Gastroesophageal sphincter (tissue), 4 donors: ENCODE results near the gene PDIA5. TPM values are rescaled to one million over a fixed set of nuclear protein-coding genes. Genes with fewer than 3 reads are reported as not detected.

Experiments used
- ATAC-seq: fragments of 150-250 bp; one replicate; pipeline ENCODE4 v1.9.1; 2016; ENCODE audit warnings: mild to moderate bottlenecking, moderate library complexity
- H3K27ac ChIP-seq, 4 donors: fragments of 200-600 bp; sonication (generic) in 3 of 4; 1 replicate in 3 of 4; 2 replicates in 1 of 4; pipeline ENCODE4 v1.5.1; 2016 to 2019
- H3K27me3 ChIP-seq: fragments of 200-600 bp; sonication (generic); one replicate; pipeline ENCODE4 v1.5.1; 2019
- H3K36me3 ChIP-seq, 2 donors: fragments of 200-600 bp; sonication (generic); one replicate each; pipeline ENCODE4 v1.5.1; 2019; ENCODE audit warnings: control low read depth in 1 of 2
- H3K4me1 ChIP-seq, 3 donors: fragments of 200-600 bp; sonication (generic); 1 replicate in 2 of 3; 2 replicates in 1 of 3; pipeline ENCODE4 v1.5.1; 2016 to 2019; ENCODE audit warnings: control low read depth in 2 of 3
- H3K4me3 ChIP-seq, 2 donors: fragments of 200-600 bp; sonication (generic); one replicate each; pipeline ENCODE4 v1.5.1; 2019; ENCODE audit warnings: mild to moderate bottlenecking in 1 of 2, moderate library complexity in 1 of 2
- H3K9me3 ChIP-seq, 3 donors: fragments of 200-600 bp; sonication (generic); one replicate each; pipeline ENCODE4 v1.5.1; 2017 to 2019; ENCODE audit warnings: control low read depth in 2 of 3
- EP300 ChIP-seq: sonication (generic); formaldehyde crosslinking; IDR thresholded peaks from one replicate; pipeline ENCODE4 v1.6.1; 2017; ENCODE audit warnings: antibody characterized with exemption, mild to moderate bottlenecking
- POLR2A ChIP-seq, 2 donors: fragments of 450-650 bp; IDR thresholded peaks; one replicate each; pipeline ENCODE4 v1.6.1; 2017; ENCODE audit warnings: antibody characterized with exemption in 2 of 2, mild to moderate bottlenecking in 2 of 2, moderate library complexity in 1 of 2
- POLR2AphosphoS5 ChIP-seq: sonication (generic); formaldehyde crosslinking; IDR thresholded peaks from one replicate; pipeline ENCODE4 v1.6.1; 2017; ENCODE audit warnings: antibody characterized with exemption
- WGBS, 2 donors: methylation state at CpG; one replicate each; pipeline ENCODE4 v1.1.5; 2018; ENCODE audit warnings: low coverage in 1 of 2; 5-methylcytosine and 5-hydroxymethylcytosine counted together
- total RNA-seq, 4 donors: library from RNA; depleted of rRNA; stranded (reverse); fragments of >200 nt; gene quantifications; one replicate each; pipeline ENCODE4 v1.1.0, GENCODE V29; 2016
- TF ChIP-seq, protein P1 (sequence below), 4 experiments: fragments of 200-600 bp in 2 of 4; fragments of 450-650 bp in 2 of 4; sonication (generic) in 1 of 4; IDR thresholded peaks; one replicate each; pipeline ENCODE4 v1.5.1; 2017 to 2019; ENCODE audit warnings: antibody characterized with exemption in 4 of 4, mild to moderate bottlenecking in 2 of 4, moderate library complexity in 2 of 4

Gene PDIA5
- total RNA-seq, 4 donors from 2014 or later, result 9.0 to 19.8 (median 16.9) TPM

DNA sequence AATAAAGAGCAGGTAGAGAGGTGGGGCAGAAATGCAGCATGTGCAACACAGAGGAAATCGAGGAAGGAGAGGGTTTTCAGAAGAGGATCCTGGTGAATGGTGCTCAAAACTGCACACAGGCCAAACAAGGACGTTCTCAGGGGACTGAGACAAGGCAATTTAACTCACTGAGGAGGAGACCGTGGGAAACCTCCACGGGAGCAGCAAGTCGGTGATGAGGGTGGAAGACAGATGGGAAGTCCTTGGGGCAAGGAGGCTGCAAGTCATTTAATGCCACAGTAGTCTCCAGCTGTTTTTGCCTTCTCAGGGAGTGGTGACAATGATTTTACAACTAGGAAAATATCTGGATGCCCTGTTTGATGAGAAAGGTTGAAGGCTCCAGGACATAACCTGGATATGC, 11.5 kb upstream of the PDIA5 start:
- 72 to 87% methylated on average over 4 to 5 of the region's 5 CpGs for WGBS, 2 donors
- Histone ChIP-seq H3K9me3 (no peaks in the 10 kb centered on the region), H3K4me3 (no peak overlapping the region), H3K27me3 (no peaks in the 10 kb centered on the region), H3K27ac (no peak overlapping the region), H3K36me3 (no peaks in the 10 kb centered on the region), H3K4me1 (no peaks in the 10 kb centered on the region)
- ATAC-seq, result no peak
- TF ChIP-seq EP300 (no peak), POLR2A (IDR thresholded peaks at IDR 0.05) (no peak), POLR2AphosphoS5 (no peak)
- TF ChIP-seq, protein P1, sequence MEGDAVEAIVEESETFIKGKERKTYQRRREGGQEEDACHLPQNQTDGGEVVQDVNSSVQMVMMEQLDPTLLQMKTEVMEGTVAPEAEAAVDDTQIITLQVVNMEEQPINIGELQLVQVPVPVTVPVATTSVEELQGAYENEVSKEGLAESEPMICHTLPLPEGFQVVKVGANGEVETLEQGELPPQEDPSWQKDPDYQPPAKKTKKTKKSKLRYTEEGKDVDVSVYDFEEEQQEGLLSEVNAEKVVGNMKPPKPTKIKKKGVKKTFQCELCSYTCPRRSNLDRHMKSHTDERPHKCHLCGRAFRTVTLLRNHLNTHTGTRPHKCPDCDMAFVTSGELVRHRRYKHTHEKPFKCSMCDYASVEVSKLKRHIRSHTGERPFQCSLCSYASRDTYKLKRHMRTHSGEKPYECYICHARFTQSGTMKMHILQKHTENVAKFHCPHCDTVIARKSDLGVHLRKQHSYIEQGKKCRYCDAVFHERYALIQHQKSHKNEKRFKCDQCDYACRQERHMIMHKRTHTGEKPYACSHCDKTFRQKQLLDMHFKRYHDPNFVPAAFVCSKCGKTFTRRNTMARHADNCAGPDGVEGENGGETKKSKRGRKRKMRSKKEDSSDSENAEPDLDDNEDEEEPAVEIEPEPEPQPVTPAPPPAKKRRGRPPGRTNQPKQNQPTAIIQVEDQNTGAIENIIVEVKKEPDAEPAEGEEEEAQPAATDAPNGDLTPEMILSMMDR (IDR thresholded peaks at IDR 0.05), result no peak

DNA sequence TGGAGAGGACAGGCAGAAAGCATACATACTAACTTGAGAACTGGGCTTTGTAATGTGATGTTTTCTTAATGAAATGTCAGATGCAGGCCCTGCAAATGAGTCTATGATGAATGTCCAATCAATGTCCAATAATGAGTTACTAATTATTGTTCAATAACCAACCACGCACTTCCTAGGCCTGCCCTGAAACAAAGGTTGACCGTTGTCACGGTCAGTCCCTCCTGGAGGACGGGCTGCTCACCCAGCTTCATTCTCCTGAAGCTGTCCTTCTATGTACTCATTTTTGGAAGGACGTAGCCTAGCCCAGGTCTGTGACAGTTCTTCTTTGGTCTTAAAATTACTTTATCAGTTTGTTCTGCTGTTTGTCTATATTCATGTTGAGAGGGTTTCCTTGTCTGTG, 8.3 kb upstream of the PDIA5 start:
- 84 to 92% methylated on average over 4 to 5 of the region's 5 CpGs for WGBS, 2 donors
- TF ChIP-seq EP300 (no peak), POLR2AphosphoS5 (no peak), POLR2A (IDR thresholded peaks at IDR 0.05) (no peak)
- TF ChIP-seq, protein P1 (IDR thresholded peaks at IDR 0.05), result no peak
- no peak for ATAC-seq
- Histone ChIP-seq H3K4me3 (no peak overlapping the region), H3K4me1 (no peaks in the 10 kb centered on the region), H3K27ac (no peak overlapping the region), H3K27me3 (no peaks in the 10 kb centered on the region), H3K36me3 (no peaks in the 10 kb centered on the region), H3K9me3 (no peaks in the 10 kb centered on the region)

DNA sequence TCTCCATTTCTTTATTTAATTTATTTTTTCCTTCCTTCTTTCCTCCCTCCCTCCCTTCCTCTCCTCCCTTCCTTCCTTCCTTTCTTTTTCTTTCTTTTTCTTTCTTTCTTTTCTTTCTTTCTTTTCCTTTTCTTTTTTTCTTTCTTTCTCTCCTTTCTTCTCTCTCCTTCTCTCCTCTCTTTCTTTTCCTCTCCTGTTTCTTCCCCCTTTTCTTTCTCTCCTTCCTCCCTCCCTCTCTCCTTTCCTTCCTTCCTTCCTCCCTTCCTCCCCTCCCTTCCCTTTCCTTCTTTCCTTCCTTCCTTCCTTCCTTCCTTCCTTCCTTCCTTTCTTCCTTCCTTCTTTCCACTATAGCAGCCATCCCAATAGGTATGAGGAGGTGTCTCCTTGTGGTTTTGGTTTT, 6.8 kb upstream of the PDIA5 start:
- H3K27me3 ChIP-seq, result no peaks in the 10 kb centered on the region
- ATAC-seq, result no peak
- no peaks in the 10 kb centered on the region for H3K9me3 ChIP-seq
- TF ChIP-seq, protein P1 (IDR thresholded peaks at IDR 0.05), result no peak
- TF ChIP-seq POLR2AphosphoS5 (no peak), POLR2A (IDR thresholded peaks at IDR 0.05) (no peak), EP300 (no peak)
- no peak overlapping the region for H3K4me3 ChIP-seq
- H3K4me1 ChIP-seq, result no peaks in the 10 kb centered on the region
- no peak overlapping the region for H3K27ac ChIP-seq
- no peaks in the 10 kb centered on the region for H3K36me3 ChIP-seq

DNA sequence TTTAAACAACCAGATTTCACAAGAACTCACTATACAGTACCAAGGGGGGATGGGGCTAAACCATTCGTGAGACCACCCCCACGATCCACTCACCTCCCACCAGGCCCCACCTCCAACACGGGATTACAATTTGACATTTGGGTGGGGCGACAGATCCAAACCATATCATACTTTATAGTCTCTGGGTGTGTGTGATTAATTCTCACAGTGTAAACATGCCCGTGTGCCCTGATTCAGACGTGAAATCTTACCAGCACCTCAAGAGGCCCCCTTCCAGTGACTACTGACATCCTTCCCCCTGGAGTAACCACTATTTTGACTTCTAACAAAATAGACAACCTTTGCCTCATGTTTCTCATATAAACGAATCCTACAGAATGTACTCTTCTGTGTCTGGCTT, 5.0 kb upstream of the PDIA5 start:
- TF ChIP-seq, protein P1 (IDR thresholded peaks at IDR 0.05), result no peak
- TF ChIP-seq POLR2AphosphoS5 (no peak), EP300 (no peak), POLR2A (IDR thresholded peaks at IDR 0.05) (no peak)
- H3K4me1 ChIP-seq, result peaks cover 0 to 7% (median 0%) of the 10 kb centered on the region in 3 donors
- no peak for ATAC-seq
- H3K9me3 ChIP-seq, result no peaks in the 10 kb centered on the region
- H3K27me3 ChIP-seq, result no peaks in the 10 kb centered on the region
- WGBS, 2 donors, result 58 to 67% methylated on average over 4 to 7 of the region's 7 CpGs
- H3K36me3 ChIP-seq, result no peaks in the 10 kb centered on the region
- H3K4me3 ChIP-seq, result no peak overlapping the region
- no peak overlapping the region for H3K27ac ChIP-seq

DNA sequence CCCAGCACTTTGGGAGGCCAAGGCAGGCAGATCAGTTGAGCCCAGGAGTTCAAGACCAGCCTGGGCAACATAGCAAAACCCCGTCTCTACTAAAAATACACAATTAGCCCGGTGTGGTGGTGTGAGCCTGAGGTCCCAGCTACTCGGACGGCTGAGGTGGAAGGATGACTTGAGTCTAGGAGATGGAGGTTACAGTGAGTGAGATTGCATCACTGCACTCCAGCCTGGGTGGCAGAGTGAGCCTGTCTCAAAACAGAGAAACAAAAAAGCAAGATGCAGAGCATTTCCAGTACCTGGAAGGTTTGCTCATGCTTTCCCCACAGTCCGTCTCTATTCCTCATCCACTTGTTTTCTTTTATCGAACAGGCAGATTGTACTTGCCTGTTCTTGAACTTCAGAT, 3.8 kb upstream of the PDIA5 start:
- Histone ChIP-seq H3K27ac (no peak overlapping the region), H3K9me3 (no peaks in the 10 kb centered on the region), H3K4me1 (peaks cover 0 to 14% (median 3%) of the 10 kb centered on the region in 3 donors), H3K4me3 (no peak overlapping the region), H3K27me3 (no peaks in the 10 kb centered on the region), H3K36me3 (no peaks in the 10 kb centered on the region)
- 87% methylated on average over 2 to 6 of the region's 6 CpGs for WGBS, 2 donors
- no peak for TF ChIP-seq EP300
- TF ChIP-seq, protein P1 (IDR thresholded peaks at IDR 0.05), result no peak
- no peak for TF ChIP-seq POLR2AphosphoS5
- TF ChIP-seq POLR2A (IDR thresholded peaks at IDR 0.05), result no peak
- ATAC-seq, result no peak
